Measurements from ENCODE around the gene LMO3. TPM values are rescaled to one million over a fixed set of nuclear protein-coding genes. Genes with fewer than 3 reads are reported as not detected.

LMO3 gene
- total RNA-seq, 1 experiment from 2014 or later = 0.34 TPM

DNA sequence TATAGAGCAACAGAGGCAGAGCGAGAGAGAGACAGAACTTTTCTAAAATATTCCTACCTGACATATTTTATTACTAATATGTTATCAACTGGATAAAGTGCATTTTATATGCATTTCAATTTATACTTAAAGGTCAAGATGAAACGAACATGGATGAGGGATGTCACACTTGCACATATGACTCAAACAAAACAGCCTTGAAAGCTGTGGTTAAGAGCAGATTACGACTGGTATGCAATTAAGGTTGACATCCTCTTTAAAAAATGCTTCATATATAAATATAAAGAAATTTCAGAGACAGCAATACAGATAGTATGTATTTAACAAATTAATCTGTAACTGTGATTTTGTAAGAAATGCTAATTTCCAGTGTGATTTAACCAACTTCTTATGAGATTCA lies 52.5 kb downstream of the LMO3 start:
- ATAC-seq (no peak), DNase-seq (ENCODE audit: low read depth, low spot score) (no peak)
- Histone ChIP-seq H3K4me2 (ENCODE audit: low read length) (no peak overlapping the region), H2AFZ (ENCODE audit: low read depth, low read length, poor library complexity, severe bottlenecking) (no peak overlapping the region), H4K20me1 (ENCODE audit: insufficient read depth) (no peaks in the 10 kb centered on the region), H3K4me3 (replicated peaks in 1 of 2; ENCODE audit: low read depth in 1 of 2, low read length in 2 of 2) (no peak overlapping the region), H3K9me2 (ENCODE audit: insufficient read depth) (no peaks in the 10 kb centered on the region), H3K4me1 (ENCODE audit: control insufficient read depth in 1 of 2, insufficient read depth in 2 of 2, low read length in 2 of 2) (no peaks in the 10 kb centered on the region), H3K9me3 (ENCODE audit: control insufficient read depth in 1 of 2, insufficient read depth in 1 of 2, low read depth in 1 of 2, low read length in 2 of 2) (no peaks in the 10 kb centered on the region), H3K27ac (ENCODE audit: low read depth, low read length) (no peak overlapping the region), H3K27me3 (ENCODE audit: insufficient read depth, low read length) (no peaks in the 10 kb centered on the region), H3K36me3 (ENCODE audit: control insufficient read depth in 1 of 2, insufficient read depth in 2 of 2, low read length in 2 of 2) (no peaks in the 10 kb centered on the region), H3K9ac (ENCODE audit: low read length) (no peak overlapping the region), H3K79me2 (ENCODE audit: insufficient read depth, low read length) (no peaks in the 10 kb centered on the region)
- intact Hi-C loops (cut with micrococcal nuclease) = no loop called here
- TF ChIP-seq JUND (IDR thresholded peaks at IDR 0.05) (no peak), SRF (IDR thresholded peaks at IDR 0.05; ENCODE audit: low read depth) (no peak), RAD21 (IDR thresholded peaks at IDR 0.05; ENCODE audit: low read depth) (no peak), POLR2A (IDR thresholded peaks at IDR 0.05; ENCODE audit: borderline replicate concordance, extremely low read depth, insufficient read depth, insufficient read length) (no peak), ZFX (IDR thresholded peaks at IDR 0.05) (no peak), EZH2phosphoT487 (IDR thresholded peaks at IDR 0.05; ENCODE audit: borderline replicate concordance) (no peak), SP1 (IDR thresholded peaks at IDR 0.05; ENCODE audit: low read depth) (no peak), EGR1 (IDR thresholded peaks at IDR 0.05; ENCODE audit: low read depth) (no peak), YY1 (IDR thresholded peaks at IDR 0.05; ENCODE audit: extremely low read depth, insufficient replicate concordance, low read depth, low read length) (no peak), CEBPB (IDR thresholded peaks at IDR 0.05; ENCODE audit: low read depth) (no peak)
- TF ChIP-seq, protein P1, sequence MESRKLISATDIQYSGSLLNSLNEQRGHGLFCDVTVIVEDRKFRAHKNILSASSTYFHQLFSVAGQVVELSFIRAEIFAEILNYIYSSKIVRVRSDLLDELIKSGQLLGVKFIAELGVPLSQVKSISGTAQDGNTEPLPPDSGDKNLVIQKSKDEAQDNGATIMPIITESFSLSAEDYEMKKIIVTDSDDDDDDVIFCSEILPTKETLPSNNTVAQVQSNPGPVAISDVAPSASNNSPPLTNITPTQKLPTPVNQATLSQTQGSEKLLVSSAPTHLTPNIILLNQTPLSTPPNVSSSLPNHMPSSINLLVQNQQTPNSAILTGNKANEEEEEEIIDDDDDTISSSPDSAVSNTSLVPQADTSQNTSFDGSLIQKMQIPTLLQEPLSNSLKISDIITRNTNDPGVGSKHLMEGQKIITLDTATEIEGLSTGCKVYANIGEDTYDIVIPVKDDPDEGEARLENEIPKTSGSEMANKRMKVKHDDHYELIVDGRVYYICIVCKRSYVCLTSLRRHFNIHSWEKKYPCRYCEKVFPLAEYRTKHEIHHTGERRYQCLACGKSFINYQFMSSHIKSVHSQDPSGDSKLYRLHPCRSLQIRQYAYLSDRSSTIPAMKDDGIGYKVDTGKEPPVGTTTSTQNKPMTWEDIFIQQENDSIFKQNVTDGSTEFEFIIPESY (IDR thresholded peaks at IDR 0.05; ENCODE audit: extremely low read depth, insufficient replicate concordance, low read length) = no peak
- TF ChIP-seq, protein P2, sequence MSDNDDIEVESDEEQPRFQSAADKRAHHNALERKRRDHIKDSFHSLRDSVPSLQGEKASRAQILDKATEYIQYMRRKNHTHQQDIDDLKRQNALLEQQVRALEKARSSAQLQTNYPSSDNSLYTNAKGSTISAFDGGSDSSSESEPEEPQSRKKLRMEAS (IDR thresholded peaks at IDR 0.05) = no peak
- TF ChIP-seq, protein P3, sequence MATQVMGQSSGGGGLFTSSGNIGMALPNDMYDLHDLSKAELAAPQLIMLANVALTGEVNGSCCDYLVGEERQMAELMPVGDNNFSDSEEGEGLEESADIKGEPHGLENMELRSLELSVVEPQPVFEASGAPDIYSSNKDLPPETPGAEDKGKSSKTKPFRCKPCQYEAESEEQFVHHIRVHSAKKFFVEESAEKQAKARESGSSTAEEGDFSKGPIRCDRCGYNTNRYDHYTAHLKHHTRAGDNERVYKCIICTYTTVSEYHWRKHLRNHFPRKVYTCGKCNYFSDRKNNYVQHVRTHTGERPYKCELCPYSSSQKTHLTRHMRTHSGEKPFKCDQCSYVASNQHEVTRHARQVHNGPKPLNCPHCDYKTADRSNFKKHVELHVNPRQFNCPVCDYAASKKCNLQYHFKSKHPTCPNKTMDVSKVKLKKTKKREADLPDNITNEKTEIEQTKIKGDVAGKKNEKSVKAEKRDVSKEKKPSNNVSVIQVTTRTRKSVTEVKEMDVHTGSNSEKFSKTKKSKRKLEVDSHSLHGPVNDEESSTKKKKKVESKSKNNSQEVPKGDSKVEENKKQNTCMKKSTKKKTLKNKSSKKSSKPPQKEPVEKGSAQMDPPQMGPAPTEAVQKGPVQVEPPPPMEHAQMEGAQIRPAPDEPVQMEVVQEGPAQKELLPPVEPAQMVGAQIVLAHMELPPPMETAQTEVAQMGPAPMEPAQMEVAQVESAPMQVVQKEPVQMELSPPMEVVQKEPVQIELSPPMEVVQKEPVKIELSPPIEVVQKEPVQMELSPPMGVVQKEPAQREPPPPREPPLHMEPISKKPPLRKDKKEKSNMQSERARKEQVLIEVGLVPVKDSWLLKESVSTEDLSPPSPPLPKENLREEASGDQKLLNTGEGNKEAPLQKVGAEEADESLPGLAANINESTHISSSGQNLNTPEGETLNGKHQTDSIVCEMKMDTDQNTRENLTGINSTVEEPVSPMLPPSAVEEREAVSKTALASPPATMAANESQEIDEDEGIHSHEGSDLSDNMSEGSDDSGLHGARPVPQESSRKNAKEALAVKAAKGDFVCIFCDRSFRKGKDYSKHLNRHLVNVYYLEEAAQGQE (IDR thresholded peaks at IDR 0.05; ENCODE audit: low read depth) = no peak
- TF ChIP-seq, protein P4, sequence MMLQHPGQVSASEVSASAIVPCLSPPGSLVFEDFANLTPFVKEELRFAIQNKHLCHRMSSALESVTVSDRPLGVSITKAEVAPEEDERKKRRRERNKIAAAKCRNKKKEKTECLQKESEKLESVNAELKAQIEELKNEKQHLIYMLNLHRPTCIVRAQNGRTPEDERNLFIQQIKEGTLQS (IDR thresholded peaks at IDR 0.05) = no peak
- POLR2A ChIA-PET = no interaction called here
- CTCF ChIA-PET = no interaction called here
- BruUV-seq (replicated peaks) = no TSS peak
- RAD21 ChIA-PET (ENCODE audit: low non-redundant PET in 1 of 2, low total read pairs in 2 of 2, uncharacterized antibody in 2 of 2, unreplicated experiment in 2 of 2) = no interaction called here
